Astrocyte (in vitro differentiated cells and primary cell): Measurements from ENCODE around the gene HTR3A. TPM values are rescaled to one million over a fixed set of nuclear protein-coding genes. Genes with fewer than 3 reads are reported as not detected.

Experiments used
- DNase-seq: peaks from one replicate; pipeline ENCODE4 v3.0.0-alpha.2; 2010; ENCODE audit warnings: low read depth
- FAIRE-seq: peaks from 2 replicates; lab custom pipeline; 2011; peaks lifted over from hg19 to GRCh38; lab: Jason Lieb, UNC
- H2AFZ ChIP-seq: 2 replicates; pipeline ENCODE4 v1.6.0; 2012; ENCODE audit warnings: low read depth, low read length, inconsistent platforms
- H3K27ac ChIP-seq: 2 replicates; pipeline ENCODE4 v1.5.1; 2011; ENCODE audit warnings: low read depth, low read length, inconsistent platforms
- H3K27me3 ChIP-seq: 2 replicates; pipeline ENCODE4 v1.6.0; 2011; ENCODE audit warnings: low read length, inconsistent platforms; ENCODE audit not compliant: insufficient read depth
- H3K36me3 ChIP-seq: 2 replicates; pipeline ENCODE4 v1.5.1; 2011; ENCODE audit warnings: low read length, inconsistent platforms; ENCODE audit not compliant: insufficient read depth
- H3K4me1 ChIP-seq: 2 replicates; pipeline ENCODE4 v1.5.1; 2011; ENCODE audit warnings: low read length, inconsistent platforms; ENCODE audit not compliant: insufficient read depth
- H3K4me2 ChIP-seq: 2 replicates; pipeline ENCODE4 v1.6.0; 2012; ENCODE audit warnings: low read length, inconsistent platforms
- H3K4me3 ChIP-seq: 2 replicates; pipeline ENCODE4 v1.5.1; 2011; ENCODE audit warnings: low read depth, mild to moderate bottlenecking, low read length, inconsistent platforms; ENCODE audit not compliant: insufficient read depth
- H3K79me2 ChIP-seq: 2 replicates; pipeline ENCODE4 v1.6.0; 2012; ENCODE audit warnings: mild to moderate bottlenecking, low read length, inconsistent platforms; ENCODE audit not compliant: insufficient read depth
- H3K9ac ChIP-seq: 2 replicates; pipeline ENCODE4 v1.6.0; 2012; ENCODE audit warnings: mild to moderate bottlenecking, low read length, inconsistent platforms
- H3K9me3 ChIP-seq: 2 replicates; pipeline ENCODE4 v1.5.1; 2012; ENCODE audit warnings: low read depth, mild to moderate bottlenecking, low read length, inconsistent platforms; ENCODE audit not compliant: insufficient read depth
- H4K20me1 ChIP-seq: 2 replicates; pipeline ENCODE4 v1.6.0; 2012; ENCODE audit warnings: low read length, inconsistent platforms; ENCODE audit not compliant: insufficient read depth
- H3K27ac Mint-ChIP-seq: one replicate; pipeline ENCODE4 v1.8.0; 2021; ENCODE audit warnings: mild to moderate bottlenecking, mixed read lengths; ENCODE audit not compliant: unreplicated experiment
- H3K27me3 Mint-ChIP-seq: one replicate; pipeline ENCODE4 v1.8.0; 2021; ENCODE audit warnings: low read depth, mixed read lengths; ENCODE audit not compliant: unreplicated experiment
- H3K36me3 Mint-ChIP-seq: one replicate; pipeline ENCODE4 v1.8.0; 2021; ENCODE audit warnings: low read depth, mixed read lengths; ENCODE audit not compliant: unreplicated experiment
- H3K4me1 Mint-ChIP-seq: one replicate; pipeline ENCODE4 v1.8.0; 2021; ENCODE audit warnings: low read depth, mixed read lengths; ENCODE audit not compliant: unreplicated experiment
- H3K4me3 Mint-ChIP-seq: one replicate; pipeline ENCODE4 v1.8.0; 2021; ENCODE audit warnings: mild to moderate bottlenecking, moderate library complexity, mixed read lengths; ENCODE audit not compliant: unreplicated experiment
- H3K9me3 Mint-ChIP-seq: one replicate; pipeline ENCODE4 v1.8.0; 2021; ENCODE audit warnings: mild to moderate bottlenecking, mixed read lengths; ENCODE audit not compliant: unreplicated experiment
- CTCF ChIP-seq: IDR thresholded peaks from 2 replicates; pipeline ENCODE4 v1.5.1; 2011; ENCODE audit warnings: low read depth, mild to moderate bottlenecking, inconsistent platforms, low read length, moderate library complexity; ENCODE audit not compliant: insufficient read depth
- EZH2 ChIP-seq: IDR thresholded peaks from 2 replicates; pipeline ENCODE4 v1.6.1; 2012; ENCODE audit warnings: mild to moderate bottlenecking, low read length, inconsistent platforms; ENCODE audit not compliant: insufficient read depth
- total RNA-seq: library from RNA; stranded (reverse); gene quantifications from 2 replicates; pipeline ENCODE4 v1.2.1, GENCODE V29; 2021

The HTR3A gene
- total RNA-seq, 1 donor from 2014 or later = not detected

- DNase-seq = no peak
- no peak overlapping the region for H3K27ac ChIP-seq
- H3K79me2 ChIP-seq = no peaks in the 10 kb centered on the region
- Mint-ChIP-seq H3K27me3 (peaks cover 32% of the 10 kb centered on the region), H3K9me3 (peaks cover 2% of the 10 kb centered on the region), H3K27ac (no peak overlapping the region), H3K4me1 (peaks cover 5% of the 10 kb centered on the region), H3K36me3 (peaks cover 5% of the 10 kb centered on the region), H3K4me3 (no peak overlapping the region)
- no peak overlapping the region for H3K9ac ChIP-seq
- FAIRE-seq = no peak
- no peaks in the 10 kb centered on the region for H3K9me3 ChIP-seq
- no peaks in the 10 kb centered on the region for H4K20me1 ChIP-seq
- TF ChIP-seq CTCF (no peak), EZH2 (no peak)
- no peaks in the 10 kb centered on the region for H3K36me3 ChIP-seq
- H3K4me3 ChIP-seq = no peak overlapping the region
- H2AFZ ChIP-seq = no peak overlapping the region
- no peaks in the 10 kb centered on the region for H3K4me1 ChIP-seq
- peaks cover 17% of the 10 kb centered on the region for H3K27me3 ChIP-seq
- H3K4me2 ChIP-seq = no peak overlapping the region
Observed at GRCh38 chr11:114039551-114039950, 64.6 kb downstream of the HTR3A start.

Other genes starting within 250 kb of the HTR3A start
- 16.6 and 17.9 TPM in 2 replicates for gene ZW10, start 201.4 kb upstream of the HTR3A start, total RNA-seq
- gene CLDN25, start 195.3 kb upstream of the HTR3A start, total RNA-seq = not detected in 2 replicates
- 35.0 and 39.3 TPM in 2 replicates for gene USP28, start 99.5 kb upstream of the HTR3A start, total RNA-seq
- not detected in 2 replicates for gene HTR3B, start 70.3 kb upstream of the HTR3A start, total RNA-seq
- gene ZBTB16, start 84.6 kb downstream of the HTR3A start, total RNA-seq = 0.36 and 0.50 TPM in 2 replicates